ENCODE measurements around the gene NKPD1.

NKPD1 gene

GRCh38 chr19:45172611-45173208 lies 11.9 kb upstream of the NKPD1 start:
- no peak for DNase-seq

GRCh38 chr19:45172173-45172572 lies 11.4 kb upstream of the NKPD1 start:
- no peak for DNase-seq

GRCh38 chr19:45171211-45171623 lies 10.4 kb upstream of the NKPD1 start:
- no peak for DNase-seq

GRCh38 chr19:45170146-45171106 lies 9.6 kb upstream of the NKPD1 start:
- DNase-seq = no peak

- DNase-seq = no peak
Observed at GRCh38 chr19:45169602-45170001, 8.8 kb upstream of the NKPD1 start.

GRCh38 chr19:45168767-45169351 lies 8.1 kb upstream of the NKPD1 start:
- DNase-seq = no peak

- DNase-seq = no peak
Observed at GRCh38 chr19:45166723-45167252, 6.0 kb upstream of the NKPD1 start.

GRCh38 chr19:45164577-45165335 lies 4.0 kb upstream of the NKPD1 start:
- DNase-seq = peak in 2 of 51 donors; percentile 9 to 27

- DNase-seq = no peak
Observed at GRCh38 chr19:45163751-45164460, 3.1 kb upstream of the NKPD1 start.

GRCh38 chr19:45163156-45163555 lies 2.4 kb upstream of the NKPD1 start:
- no peak for DNase-seq

- no peak for DNase-seq
Observed at GRCh38 chr19:45162608-45163143, 1.9 kb upstream of the NKPD1 start.

GRCh38 chr19:45161738-45162607 lies 1.2 kb upstream of the NKPD1 start:
- DNase-seq = peak in 9 of 51 donors; percentile 4 to 27 (median 15)

GRCh38 chr19:45159971-45160324 lies 834 bp downstream of the NKPD1 start:
- DNase-seq = no peak

- DNase-seq = no peak
Observed at GRCh38 chr19:45159210-45159970, 1.4 kb downstream of the NKPD1 start.

- DNase-seq = no peak
Observed at GRCh38 chr19:45158503-45159209, 2.1 kb downstream of the NKPD1 start.

- DNase-seq = no peak
Observed at GRCh38 chr19:45156751-45157150, 4.0 kb downstream of the NKPD1 start.

GRCh38 chr19:45156011-45156630 lies 4.7 kb downstream of the NKPD1 start:
- no peak for DNase-seq

Measured in hypothalamus (tissue), 51 donors.